ENCODE measurements around the gene PIAS3. TPM values are rescaled to one million over a fixed set of nuclear protein-coding genes. Genes with fewer than 3 reads are reported as not detected.

The PIAS3 gene
- total RNA-seq, 4 donors from 2014 or later = 43.8 to 78.4 (median 49.4) TPM

- DNase-seq (ENCODE audit: low spot score in 2 of 2) = peak in 1 of 2 donors; percentile 60
- TF ChIP-seq POLR2AphosphoS5 (IDR thresholded peaks at IDR 0.05) = peak in 1 of 3 donors; percentile 7
- no peak for TF ChIP-seq POLR2A (IDR thresholded peaks at IDR 0.05)
- H3K4me1 ChIP-seq = peaks cover 22% of the 10 kb centered on the region
- no peak overlapping the region for H3K4me3 ChIP-seq
- peak overlapping the region; percentile 59 for H3K27ac ChIP-seq
- H3K36me3 ChIP-seq = no peaks in the 10 kb centered on the region
- H3K27me3 ChIP-seq = no peaks in the 10 kb centered on the region
- WGBS = 64% methylated on average over 6 of the region's 7 CpGs
- no peaks in the 10 kb centered on the region for H3K9me3 ChIP-seq
Observed at GRCh38 chr1:145877923-145878486, 19.1 kb upstream of the PIAS3 start.

- no peak for DNase-seq (ENCODE audit: low spot score in 2 of 2)
- H3K4me3 ChIP-seq = no peak overlapping the region
- no peak overlapping the region for H3K27ac ChIP-seq
- TF ChIP-seq EP300 (IDR thresholded peaks at IDR 0.05) (no peak), POLR2AphosphoS5 (IDR thresholded peaks at IDR 0.05) (no peak), POLR2A (IDR thresholded peaks at IDR 0.05) (no peak)
- TF ChIP-seq, protein P1, sequence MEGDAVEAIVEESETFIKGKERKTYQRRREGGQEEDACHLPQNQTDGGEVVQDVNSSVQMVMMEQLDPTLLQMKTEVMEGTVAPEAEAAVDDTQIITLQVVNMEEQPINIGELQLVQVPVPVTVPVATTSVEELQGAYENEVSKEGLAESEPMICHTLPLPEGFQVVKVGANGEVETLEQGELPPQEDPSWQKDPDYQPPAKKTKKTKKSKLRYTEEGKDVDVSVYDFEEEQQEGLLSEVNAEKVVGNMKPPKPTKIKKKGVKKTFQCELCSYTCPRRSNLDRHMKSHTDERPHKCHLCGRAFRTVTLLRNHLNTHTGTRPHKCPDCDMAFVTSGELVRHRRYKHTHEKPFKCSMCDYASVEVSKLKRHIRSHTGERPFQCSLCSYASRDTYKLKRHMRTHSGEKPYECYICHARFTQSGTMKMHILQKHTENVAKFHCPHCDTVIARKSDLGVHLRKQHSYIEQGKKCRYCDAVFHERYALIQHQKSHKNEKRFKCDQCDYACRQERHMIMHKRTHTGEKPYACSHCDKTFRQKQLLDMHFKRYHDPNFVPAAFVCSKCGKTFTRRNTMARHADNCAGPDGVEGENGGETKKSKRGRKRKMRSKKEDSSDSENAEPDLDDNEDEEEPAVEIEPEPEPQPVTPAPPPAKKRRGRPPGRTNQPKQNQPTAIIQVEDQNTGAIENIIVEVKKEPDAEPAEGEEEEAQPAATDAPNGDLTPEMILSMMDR (IDR thresholded peaks at IDR 0.05) = no peak
- H3K36me3 ChIP-seq = no peaks in the 10 kb centered on the region
- no peaks in the 10 kb centered on the region for H3K9me3 ChIP-seq
- WGBS = 94% methylated on average over 12 of the region's 12 CpGs
- H3K27me3 ChIP-seq = no peaks in the 10 kb centered on the region
- peaks cover 33% of the 10 kb centered on the region for H3K4me1 ChIP-seq
Observed at GRCh38 chr1:145874646-145875045, 15.8 kb upstream of the PIAS3 start.

GRCh38 chr1:145871994-145872924 is 13.4 kb upstream of the PIAS3 start:
- Histone ChIP-seq H3K4me1 (peaks cover 21% of the 10 kb centered on the region), H3K27ac (peak overlapping the region; percentile 80), H3K9me3 (no peaks in the 10 kb centered on the region), H3K27me3 (no peaks in the 10 kb centered on the region), H3K36me3 (no peaks in the 10 kb centered on the region), H3K4me3 (peak overlapping the region; percentile 50)
- TF ChIP-seq POLR2A (IDR thresholded peaks at IDR 0.05) (no peak), EP300 (IDR thresholded peaks at IDR 0.05) (no peak), POLR2AphosphoS5 (IDR thresholded peaks at IDR 0.05) (no peak)
- TF ChIP-seq, protein P1 (IDR thresholded peaks at IDR 0.05) = no peak
- WGBS = 36% methylated on average over 43 of the region's 47 CpGs
- peak; percentile 87 to 88 for DNase-seq (ENCODE audit: low spot score in 2 of 2)

DNA sequence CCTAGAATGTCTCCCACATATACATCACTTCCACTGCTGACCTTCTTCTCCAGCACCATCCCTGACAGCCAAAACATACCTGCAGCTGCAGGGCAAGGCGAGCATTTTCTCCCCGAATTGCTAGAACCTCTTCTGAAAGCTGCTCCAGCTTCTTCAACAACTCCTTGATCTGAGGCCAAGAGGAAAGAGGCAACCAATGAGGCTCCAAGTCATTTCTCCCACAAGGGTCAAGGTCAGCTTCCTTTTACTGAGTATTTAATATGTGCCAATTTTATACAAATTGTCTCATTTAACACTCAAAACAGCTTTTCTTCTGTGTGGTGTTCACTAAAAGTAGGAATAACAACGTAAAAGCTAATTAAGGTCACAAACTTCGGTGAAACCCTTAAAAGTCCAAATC is 9.4 kb upstream of the PIAS3 start:
- 74% methylated on average over 4 of the region's 4 CpGs for WGBS
- H3K4me3 ChIP-seq = no peak overlapping the region
- peaks cover 4% of the 10 kb centered on the region for H3K36me3 ChIP-seq
- H3K9me3 ChIP-seq = no peaks in the 10 kb centered on the region
- H3K27me3 ChIP-seq = no peaks in the 10 kb centered on the region
- H3K27ac ChIP-seq = no peak overlapping the region
- TF ChIP-seq, protein P1 (IDR thresholded peaks at IDR 0.05) = no peak
- TF ChIP-seq EP300 (IDR thresholded peaks at IDR 0.05) = no peak
- TF ChIP-seq POLR2AphosphoS5 (IDR thresholded peaks at IDR 0.05) = no peak
- TF ChIP-seq POLR2A (IDR thresholded peaks at IDR 0.05) = no peak
- peaks cover 20% of the 10 kb centered on the region for H3K4me1 ChIP-seq
- no peak for DNase-seq (ENCODE audit: low spot score in 2 of 2)

DNA sequence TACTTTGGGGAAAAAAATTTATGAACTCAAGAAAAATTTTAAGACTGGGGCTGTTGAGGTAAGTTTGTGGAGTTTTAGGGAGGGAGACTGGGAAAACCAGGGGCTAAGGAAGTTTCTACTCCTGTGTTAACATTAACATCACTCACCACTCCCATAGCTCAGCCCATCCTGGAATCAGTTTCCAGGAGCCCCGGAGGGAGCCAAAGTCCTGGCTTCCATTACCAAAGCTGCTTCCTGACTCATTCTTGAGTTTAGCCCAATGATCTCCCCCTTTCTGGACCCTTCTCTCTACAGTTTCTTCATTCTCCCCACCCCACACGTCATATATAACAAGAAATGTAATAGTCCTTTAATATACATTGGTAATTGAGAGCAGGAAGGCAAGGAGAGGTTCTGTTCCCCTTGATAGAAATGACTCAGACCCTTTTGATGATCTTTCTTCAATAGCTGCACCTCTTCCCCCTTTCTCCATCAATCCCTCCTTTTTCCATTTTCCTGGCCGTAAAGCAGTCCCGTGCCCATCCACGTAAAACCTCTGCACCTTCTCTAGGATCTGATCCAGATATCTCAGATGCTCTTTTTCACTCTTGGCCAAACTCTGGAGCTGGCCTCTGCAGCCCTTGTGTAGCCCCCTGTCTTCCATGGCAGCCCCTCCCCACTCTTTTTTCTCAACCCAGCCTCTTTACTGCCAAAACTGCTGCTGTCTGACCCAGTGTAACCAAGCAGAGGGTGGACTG is 4.6 kb upstream of the PIAS3 start:
- peaks cover 4% of the 10 kb centered on the region for H3K36me3 ChIP-seq
- 64% methylated on average over 5 of the region's 5 CpGs for WGBS
- no peak for DNase-seq (ENCODE audit: low spot score in 2 of 2)

More for the DNA sequence above, 4.6 kb upstream of the PIAS3 start:
- Histone ChIP-seq H3K27me3 (no peaks in the 10 kb centered on the region), H3K27ac (no peak overlapping the region), H3K4me3 (no peak overlapping the region), H3K9me3 (no peaks in the 10 kb centered on the region), H3K4me1 (peaks cover 6% of the 10 kb centered on the region)
- TF ChIP-seq POLR2A (IDR thresholded peaks at IDR 0.05) = no peak
- no peak for TF ChIP-seq EP300 (IDR thresholded peaks at IDR 0.05)
- TF ChIP-seq, protein P1 (IDR thresholded peaks at IDR 0.05) = no peak
- no peak for TF ChIP-seq POLR2AphosphoS5 (IDR thresholded peaks at IDR 0.05)

Data from suprapubic skin (tissue), 4 donors.